ENCODE measurements around the gene COL1A2. TPM values are rescaled to one million over a fixed set of nuclear protein-coding genes. Genes with fewer than 3 reads are reported as not detected.

The COL1A2 gene
- total and polyA plus RNA-seq, 2 of the 8 experiments (the other 6 are each of a cell fraction or from before 2014, with no cell fraction given), result 45.2 to 87.2 TPM

DNA sequence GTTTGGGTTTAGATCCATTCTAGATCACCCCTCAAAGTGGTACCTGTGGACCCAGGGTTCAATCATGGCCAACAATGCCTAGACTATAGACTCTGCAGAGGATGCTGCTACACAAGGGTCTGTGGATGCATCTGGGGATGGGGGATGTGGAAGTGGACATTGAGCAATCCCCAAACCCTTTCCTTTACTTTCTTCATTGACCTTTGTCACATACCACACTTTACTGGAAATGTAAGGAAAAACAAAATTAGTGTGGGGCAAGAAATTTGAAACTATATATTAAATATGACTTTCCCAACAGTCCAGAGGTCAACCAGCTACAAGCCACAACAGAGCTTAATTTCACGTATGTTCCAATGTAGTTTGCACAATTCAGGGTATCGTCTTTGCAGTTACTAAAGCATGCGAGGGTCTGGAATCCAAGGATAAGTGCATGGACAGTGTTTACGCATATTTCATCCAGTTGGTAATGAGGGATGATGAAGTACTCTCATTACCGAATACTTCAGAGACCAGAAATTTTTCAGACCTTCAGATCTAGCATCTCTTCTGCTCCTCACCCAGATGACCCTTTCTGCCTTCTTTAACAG is 81.7 kb downstream of the COL1A2 start (continued):
- TF ChIP-seq GABPA (IDR thresholded peaks at IDR 0.05; ENCODE audit: borderline replicate concordance, insufficient read depth, low read length), result no peak
- TF ChIP-seq SIX5 (IDR thresholded peaks at IDR 0.05; ENCODE audit: low read depth, low read length), result no peak
- TF ChIP-seq TEAD4 (IDR thresholded peaks at IDR 0.05; ENCODE audit: low read depth, low read length), result no peak
